Activated B cell treated with CpG ODN at 0.5 μM for 24 hours (primary cell): ENCODE data around the gene PDE9A. TPM values are rescaled to one million over a fixed set of nuclear protein-coding genes. Genes with fewer than 3 reads are reported as not detected.

Source experiments
- ATAC-seq: fragments of 200-7000 bp; cut with Tn5 transposase; one replicate; pipeline ENCODE4 v1.10.0; 2021; ENCODE audit warnings: low read depth, mild to moderate bottlenecking, moderate library complexity
- CTCF ChIA-PET: fragments of 350-600 bp; sonication (Branson Sonifier 250); formaldehyde crosslinking; loops from one replicate; lab custom pipeline; 2021; ENCODE audit warnings: antibody characterized with exemption; lab: Charles Lee
- POLR2A ChIA-PET: fragments of 350-600 bp; sonication (Branson Sonifier 250); formaldehyde crosslinking; loops from one replicate; lab custom pipeline; 2021; ENCODE audit warnings: antibody characterized with exemption; lab: Charles Lee
- DNase-seq: peaks from one replicate; pipeline ENCODE4 v3.0.0; 2022
- H3K27ac Mint-ChIP-seq: one replicate; pipeline ENCODE4 v1.8.0; 2020; ENCODE audit warnings: mixed read lengths
- H3K27me3 Mint-ChIP-seq: one replicate; pipeline ENCODE4 v1.8.0; 2021; ENCODE audit warnings: mixed read lengths
- H3K36me3 Mint-ChIP-seq: one replicate; pipeline ENCODE4 v1.8.0; 2021; ENCODE audit warnings: low read depth, mixed read lengths
- H3K4me1 Mint-ChIP-seq: one replicate; pipeline ENCODE4 v1.8.0; 2021; ENCODE audit warnings: mixed read lengths
- H3K4me3 Mint-ChIP-seq: one replicate; pipeline ENCODE4 v1.8.0; 2020; ENCODE audit warnings: mild to moderate bottlenecking, mixed read lengths
- H3K9me3 Mint-ChIP-seq: one replicate; pipeline ENCODE4 v1.8.0; 2020; ENCODE audit warnings: mixed read lengths
- CTCF ChIP-seq: fragments of 200-600 bp; IDR thresholded peaks from one replicate; pipeline ENCODE4 v1.8.0; 2022; ENCODE audit warnings: antibody characterized with exemption, mild to moderate bottlenecking
- intact Hi-C: fragments of 100-400 bp; cut with micrococcal nuclease; formaldehyde crosslinking; loops from one replicate; pipeline ENCODE4 v1.15.1; 2024
- total RNA-seq: library from RNA; stranded (reverse); gene quantifications from 2 replicates; pipeline ENCODE4 v1.2.3, GENCODE V29; 2022

Gene PDE9A
- total RNA-seq, 1 donor from 2014 or later, result 0.58 TPM

GRCh38 chr21:42659416-42660117 lies 6.1 kb downstream of the PDE9A start:
- peaks cover 33% of the 10 kb centered on the region for H3K27me3 Mint-ChIP-seq
- H3K36me3 Mint-ChIP-seq, result no peaks in the 10 kb centered on the region
- DNase-seq (no peak), ATAC-seq (peak; percentile 67)
- ChIA-PET POLR2A (interaction anchor here (0.6 kb wide), 1 partner anchor 645 kb away, joined by 3 read pairs; no protein-coding TSS in a partner anchor), CTCF (no interaction called here)
- TF ChIP-seq CTCF, result no peak
- no peak overlapping the region for H3K27ac Mint-ChIP-seq
- peak overlapping the region; percentile 9 for H3K4me3 Mint-ChIP-seq
- peaks cover 42% of the 10 kb centered on the region for H3K4me1 Mint-ChIP-seq
- H3K9me3 Mint-ChIP-seq, result no peaks in the 10 kb centered on the region
- intact Hi-C loops, result loop anchor here (10.0 kb wide), 1 partner anchor 155 kb away; no protein-coding TSS in a partner anchor

- ChIA-PET POLR2A (interaction anchor here (0.6 kb wide), 1 partner anchor 646 kb away, joined by 3 read pairs; no protein-coding TSS in a partner anchor), CTCF (no interaction called here)
- Mint-ChIP-seq H3K27me3 (peaks cover 28% of the 10 kb centered on the region), H3K9me3 (no peaks in the 10 kb centered on the region), H3K4me3 (no peak overlapping the region), H3K36me3 (no peaks in the 10 kb centered on the region), H3K27ac (no peak overlapping the region), H3K4me1 (peaks cover 37% of the 10 kb centered on the region)
- no peak for TF ChIP-seq CTCF
- no peak for ATAC-seq
- intact Hi-C loops, result no loop called here
- no peak for DNase-seq
These were observed 6.7 kb downstream of the PDE9A start for GRCh38 chr21:42660118-42660470.

- Mint-ChIP-seq H3K36me3 (no peaks in the 10 kb centered on the region), H3K4me3 (no peak overlapping the region), H3K9me3 (no peaks in the 10 kb centered on the region), H3K27ac (no peak overlapping the region), H3K27me3 (peaks cover 17% of the 10 kb centered on the region), H3K4me1 (peaks cover 30% of the 10 kb centered on the region)
- no peak for DNase-seq
- ATAC-seq, result peak; percentile 67
- ChIA-PET CTCF (no interaction called here), POLR2A (no interaction called here)
- no peak for TF ChIP-seq CTCF
- intact Hi-C loops, result no loop called here
These were observed 8.4 kb downstream of the PDE9A start for GRCh38 chr21:42661688-42662429.

- no peak overlapping the region for H3K4me3 Mint-ChIP-seq
- no peak for DNase-seq
- no peak for ATAC-seq
- H3K4me1 Mint-ChIP-seq, result peaks cover 30% of the 10 kb centered on the region
- intact Hi-C loops, result no loop called here
- TF ChIP-seq CTCF, result no peak
- no peaks in the 10 kb centered on the region for H3K9me3 Mint-ChIP-seq
- H3K36me3 Mint-ChIP-seq, result no peaks in the 10 kb centered on the region
- POLR2A ChIA-PET, result no interaction called here
- H3K27me3 Mint-ChIP-seq, result peaks cover 17% of the 10 kb centered on the region
- CTCF ChIA-PET, result no interaction called here
- no peak overlapping the region for H3K27ac Mint-ChIP-seq
These were observed 9.2 kb downstream of the PDE9A start for GRCh38 chr21:42662430-42663199.
